DND-41 (cell line): ENCODE results near the gene KCNN2.
A peak's percentile ranks its signal among the peaks of the same experiment; 100 is the strongest.

ENCODE experiments used
- ATAC-seq: fragments of 200-7000 bp; cut with Tn5 transposase; 3 replicates; pipeline ENCODE4 v1.9.1; 2021; ENCODE audit warnings: low read depth; ENCODE audit not compliant: insufficient read depth
- DNase-seq: peaks from one replicate; pipeline ENCODE4 v3.0.0-alpha.2; 2020
- H2AFZ ChIP-seq: 2 replicates; pipeline ENCODE4 v1.6.0; 2012; ENCODE audit warnings: low read depth, low read length
- H3K27ac ChIP-seq: 2 replicates; pipeline ENCODE4 v1.5.1; 2012; ENCODE audit warnings: low read length, inconsistent platforms
- H3K27me3 ChIP-seq: fragments of 200-600 bp; sonication (generic); 2 replicates; pipeline ENCODE4 v1.6.0; 2012; ENCODE audit warnings: low read length, mild to moderate bottlenecking, inconsistent platforms; ENCODE audit not compliant: insufficient read depth, poor library complexity
- H3K36me3 ChIP-seq: 2 replicates; pipeline ENCODE4 v1.5.1; 2012; ENCODE audit warnings: low read length, inconsistent platforms; ENCODE audit not compliant: insufficient read depth
- H3K4me1 ChIP-seq: 2 replicates; pipeline ENCODE4 v1.5.1; 2012; ENCODE audit warnings: mild to moderate bottlenecking, low read length; ENCODE audit not compliant: insufficient read depth
- H3K4me2 ChIP-seq: 2 replicates; pipeline ENCODE4 v1.6.0; 2012; ENCODE audit warnings: mild to moderate bottlenecking, moderate library complexity, low read length, inconsistent platforms; ENCODE audit not compliant: insufficient read depth
- H3K4me3 ChIP-seq, 2 experiments: fragments of 200-600 bp in 1 of 2; shearing (Covaris generic) in 1 of 2; 2 replicates each; pipeline ENCODE4 v1.5.1; 2012 to 2016; ENCODE audit warnings: inconsistent platforms in 2 of 2, low read length in 2 of 2, mild to moderate bottlenecking in 2 of 2, low read depth in 1 of 2, moderate library complexity in 1 of 2
- H3K79me2 ChIP-seq: 2 replicates; pipeline ENCODE4 v1.6.0; 2012; ENCODE audit warnings: low read length, inconsistent platforms; ENCODE audit not compliant: insufficient read depth
- H3K9ac ChIP-seq: 2 replicates; pipeline ENCODE4 v1.6.0; 2012; ENCODE audit warnings: low read depth, mild to moderate bottlenecking, inconsistent platforms, low read length, moderate library complexity
- H3K9me3 ChIP-seq: 2 replicates; pipeline ENCODE4 v1.5.1; 2012; ENCODE audit warnings: low read length, moderate library complexity, mild to moderate bottlenecking, inconsistent platforms; ENCODE audit not compliant: insufficient read depth, severe bottlenecking
- H4K20me1 ChIP-seq: 2 replicates; pipeline ENCODE4 v1.6.0; 2012; ENCODE audit warnings: low read length; ENCODE audit not compliant: insufficient read depth
- EZH2 ChIP-seq: IDR thresholded peaks from 3 replicates; pipeline ENCODE4 v1.6.1; 2012; ENCODE audit warnings: borderline replicate concordance, low read depth, mild to moderate bottlenecking, moderate library complexity, low read length, inconsistent platforms; ENCODE audit not compliant: severe bottlenecking
- TF ChIP-seq, protein P1 (sequence below): IDR thresholded peaks from 2 replicates; pipeline ENCODE4 v1.5.1; 2012; ENCODE audit warnings: borderline replicate concordance, low read length, moderate library complexity, mild to moderate bottlenecking; ENCODE audit not compliant: poor library complexity, severe bottlenecking; ENCODE audit errors: extremely low read depth

Gene KCNN2

DNA sequence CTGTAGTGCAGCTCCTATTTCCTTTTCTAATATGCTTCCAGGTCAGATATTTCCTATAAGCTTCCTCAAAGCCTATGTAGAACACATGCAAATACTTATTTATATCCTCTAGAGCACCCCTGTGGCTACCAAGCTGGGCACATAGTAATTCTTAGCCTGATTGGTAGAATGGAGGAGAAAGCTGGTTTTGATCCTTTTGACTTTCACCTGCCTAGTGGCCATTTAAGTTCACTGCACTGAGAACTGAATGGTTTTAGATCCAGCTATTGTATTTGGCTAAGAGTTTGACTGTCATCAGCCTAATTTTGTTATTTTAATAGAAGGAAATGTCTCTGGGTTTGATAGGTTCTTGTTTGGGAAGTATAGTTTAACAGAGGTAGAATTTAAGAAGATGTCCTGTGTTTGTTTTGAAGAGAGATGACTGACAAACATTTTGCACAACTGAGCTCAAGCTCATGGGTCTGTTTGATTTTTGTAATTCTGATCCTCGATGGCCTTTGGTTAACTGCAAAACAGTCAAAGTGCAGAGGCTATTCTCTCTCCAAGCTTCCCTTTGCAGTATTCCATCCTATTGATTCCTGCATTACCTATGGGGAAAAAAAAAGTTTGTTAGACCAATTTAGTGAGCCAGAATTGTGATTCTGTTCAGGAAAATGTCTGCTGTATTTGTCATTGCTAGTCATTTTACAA, 85.4 kb downstream of the KCNN2 start:
- Histone ChIP-seq H3K4me3 (no peak overlapping the region), H3K4me1 (no peaks in the 10 kb centered on the region), H3K9me3 (no peaks in the 10 kb centered on the region), H3K27me3 (no peaks in the 10 kb centered on the region), H2AFZ (no peak overlapping the region), H4K20me1 (no peaks in the 10 kb centered on the region), H3K27ac (no peak overlapping the region), H3K36me3 (no peaks in the 10 kb centered on the region), H3K4me2 (no peak overlapping the region), H3K79me2 (no peaks in the 10 kb centered on the region), H3K9ac (no peak overlapping the region)
- ATAC-seq (no peak), DNase-seq (no peak)
- no peak for TF ChIP-seq EZH2
- TF ChIP-seq, protein P1, sequence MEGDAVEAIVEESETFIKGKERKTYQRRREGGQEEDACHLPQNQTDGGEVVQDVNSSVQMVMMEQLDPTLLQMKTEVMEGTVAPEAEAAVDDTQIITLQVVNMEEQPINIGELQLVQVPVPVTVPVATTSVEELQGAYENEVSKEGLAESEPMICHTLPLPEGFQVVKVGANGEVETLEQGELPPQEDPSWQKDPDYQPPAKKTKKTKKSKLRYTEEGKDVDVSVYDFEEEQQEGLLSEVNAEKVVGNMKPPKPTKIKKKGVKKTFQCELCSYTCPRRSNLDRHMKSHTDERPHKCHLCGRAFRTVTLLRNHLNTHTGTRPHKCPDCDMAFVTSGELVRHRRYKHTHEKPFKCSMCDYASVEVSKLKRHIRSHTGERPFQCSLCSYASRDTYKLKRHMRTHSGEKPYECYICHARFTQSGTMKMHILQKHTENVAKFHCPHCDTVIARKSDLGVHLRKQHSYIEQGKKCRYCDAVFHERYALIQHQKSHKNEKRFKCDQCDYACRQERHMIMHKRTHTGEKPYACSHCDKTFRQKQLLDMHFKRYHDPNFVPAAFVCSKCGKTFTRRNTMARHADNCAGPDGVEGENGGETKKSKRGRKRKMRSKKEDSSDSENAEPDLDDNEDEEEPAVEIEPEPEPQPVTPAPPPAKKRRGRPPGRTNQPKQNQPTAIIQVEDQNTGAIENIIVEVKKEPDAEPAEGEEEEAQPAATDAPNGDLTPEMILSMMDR: peak; percentile 36

DNA sequence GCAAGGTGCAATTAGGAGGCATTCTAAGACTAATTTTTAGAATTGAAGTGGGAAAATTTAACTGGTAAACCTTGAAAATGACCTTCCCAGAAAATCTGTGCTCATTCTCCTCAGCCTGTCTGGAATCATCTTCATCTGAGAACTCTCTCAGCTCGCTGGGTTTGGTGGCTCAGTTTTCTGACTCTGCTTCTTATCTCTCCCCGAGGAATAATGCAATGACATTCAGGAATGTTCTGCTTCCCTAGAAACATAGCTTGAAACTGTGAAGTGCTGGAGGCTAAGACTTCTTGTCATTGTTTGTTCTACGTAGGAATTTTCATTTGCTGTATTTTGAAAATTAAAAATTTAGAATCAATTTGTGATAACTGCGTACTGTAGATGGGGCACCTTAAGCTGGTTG, 86.6 kb downstream of the KCNN2 start:
- Histone ChIP-seq H3K27ac (no peak overlapping the region), H3K9ac (no peak overlapping the region), H3K4me2 (no peak overlapping the region), H2AFZ (no peak overlapping the region), H4K20me1 (no peaks in the 10 kb centered on the region), H3K27me3 (no peaks in the 10 kb centered on the region), H3K79me2 (no peaks in the 10 kb centered on the region), H3K36me3 (no peaks in the 10 kb centered on the region), H3K4me3 (no peak overlapping the region), H3K9me3 (no peaks in the 10 kb centered on the region), H3K4me1 (no peaks in the 10 kb centered on the region)
- no peak for ATAC-seq
- TF ChIP-seq EZH2: no peak
- TF ChIP-seq, protein P1: no peak
- DNase-seq: no peak

DNA sequence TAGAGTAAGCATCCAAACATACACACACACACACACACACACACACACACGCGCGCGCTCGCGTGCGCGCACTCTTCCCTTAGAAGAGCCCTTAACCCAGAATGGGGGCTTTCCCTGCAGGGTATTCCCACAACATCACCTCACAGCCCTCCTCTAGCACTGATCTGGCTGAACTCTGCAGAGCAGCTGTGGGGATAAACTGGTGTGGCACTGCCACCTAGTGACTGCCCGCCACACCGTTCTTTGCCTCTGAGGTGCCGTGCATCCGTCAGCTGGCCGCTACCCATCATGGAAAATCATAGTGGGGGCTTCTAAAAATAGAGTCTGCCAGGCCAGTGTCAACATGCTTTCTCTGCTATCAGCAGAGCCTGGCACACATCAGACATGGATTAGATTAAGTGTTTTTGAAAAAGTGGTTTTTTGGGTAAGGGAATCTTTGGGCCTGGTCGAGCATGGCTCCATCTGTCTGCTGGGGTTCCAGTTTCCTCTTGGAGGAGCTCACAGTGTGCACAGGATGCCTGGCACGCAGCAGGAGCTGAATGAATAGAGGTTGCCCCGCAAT, 88.1 kb downstream of the KCNN2 start:
- DNase-seq (peak; percentile 46), ATAC-seq (peak; percentile 97)
- Histone ChIP-seq H3K27me3 (no peaks in the 10 kb centered on the region), H3K4me1 (no peaks in the 10 kb centered on the region), H3K79me2 (no peaks in the 10 kb centered on the region), H3K9ac (no peak overlapping the region), H3K4me3 (no peak overlapping the region), H3K4me2 (no peak overlapping the region), H3K9me3 (no peaks in the 10 kb centered on the region), H3K27ac (no peak overlapping the region), H2AFZ (no peak overlapping the region), H3K36me3 (no peaks in the 10 kb centered on the region), H4K20me1 (no peaks in the 10 kb centered on the region)
- TF ChIP-seq EZH2: no peak
- TF ChIP-seq, protein P1: peak; percentile 79
